OCI-LY7 (cell line): Measurements from ENCODE around the gene EIF3L.

Experiments
- CTCF ChIP-seq: fragments of 200-600 bp; sonication (generic); conservative IDR thresholded peaks from 2 replicates; pipeline ENCODE4 v1.5.1; 2014; ENCODE audit warnings: mild to moderate bottlenecking, antibody characterized with exemption, low read length, moderate library complexity, mixed read lengths
- EZH2phosphoT487 ChIP-seq: fragments of 200-600 bp; sonication (generic); IDR thresholded peaks from 2 replicates; pipeline ENCODE4 v1.6.1; 2018; ENCODE audit warnings: low read depth, borderline replicate concordance, mild to moderate bottlenecking, mixed run types, antibody characterized with exemption, low read length, moderate library complexity, mixed read lengths

GRCh38 chr22:37912171-37912570, 63.0 kb downstream of the EIF3L start:
- TF ChIP-seq CTCF = no peak
- TF ChIP-seq EZH2phosphoT487 = no peak
